PFSK-1 (cell line): ENCODE data around the gene POLR2F.

Source experiments
- FOXP2 ChIP-seq: optimal IDR thresholded peaks from 2 replicates; pipeline ENCODE3; 2011; ENCODE audit warnings: borderline replicate concordance, control low read depth, inconsistent platforms; ENCODE audit not compliant: insufficient read depth; ENCODE audit errors: extremely low read length, extremely low read depth
- POLR2AphosphoS5 ChIP-seq: IDR thresholded peaks from 2 replicates; pipeline ENCODE4 v1.6.1; 2012; ENCODE audit warnings: low read depth, mild to moderate bottlenecking, control low read depth, low read length, moderate library complexity
- REST ChIP-seq, 2 experiments: IDR thresholded peaks; 2 replicates each; pipeline versions ENCODE4 v1.6.1 to v1.8.0; 2011 to 2012; ENCODE audit warnings: low read depth in 2 of 2, low read length in 2 of 2, control low read depth in 1 of 2, inconsistent platforms in 1 of 2, mild to moderate bottlenecking in 1 of 2, moderate library complexity in 1 of 2; ENCODE audit not compliant: insufficient read depth in 1 of 2
- SIN3A ChIP-seq: IDR thresholded peaks from 2 replicates; pipeline ENCODE4 v1.6.1; 2012; ENCODE audit warnings: mild to moderate bottlenecking, low read length, moderate library complexity, borderline replicate concordance; ENCODE audit not compliant: insufficient read depth
- TAF1 ChIP-seq: IDR thresholded peaks from 2 replicates; pipeline ENCODE4 v1.6.1; 2012; ENCODE audit warnings: low read length, control low read depth, borderline replicate concordance; ENCODE audit not compliant: insufficient read depth

The POLR2F gene

GRCh38 chr22:37996079-37996478 lies 42.6 kb downstream of the POLR2F start:
- no peak for TF ChIP-seq REST (IDR thresholded peaks at IDR 0.05; ENCODE audit: insufficient read depth in 1 of 2, low read depth in 2 of 2, low read length in 2 of 2)

- no peak for TF ChIP-seq SIN3A
- no peak for TF ChIP-seq POLR2AphosphoS5
- TF ChIP-seq TAF1 = no peak
- no peak for TF ChIP-seq REST (IDR thresholded peaks at IDR 0.05; ENCODE audit: insufficient read depth in 1 of 2, low read depth in 2 of 2, low read length in 2 of 2)
These were observed 43.2 kb downstream of the POLR2F start for GRCh38 chr22:37996515-37997246.

DNA sequence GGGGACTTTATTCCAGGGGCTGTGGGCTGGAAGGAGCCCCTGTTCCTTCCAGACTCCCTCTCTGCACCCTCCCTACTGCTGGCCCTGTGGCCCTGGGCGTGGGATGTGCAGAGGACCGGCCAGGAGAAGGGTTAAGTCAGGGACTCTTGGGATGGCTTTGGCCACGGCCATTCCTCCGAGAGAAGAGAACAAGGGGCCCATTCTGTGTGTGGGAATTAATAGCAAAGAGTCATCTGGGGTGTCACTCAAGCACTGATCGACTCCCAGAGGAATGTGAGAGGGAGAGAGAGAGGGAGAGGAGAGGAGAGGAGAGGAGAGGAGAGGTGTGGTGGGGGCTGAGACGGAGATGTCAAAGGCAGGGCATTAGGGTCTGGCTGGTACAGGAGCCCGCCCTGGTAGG lies 45.0 kb downstream of the POLR2F start:
- TF ChIP-seq TAF1 (no peak), REST (IDR thresholded peaks at IDR 0.05; ENCODE audit: insufficient read depth in 1 of 2, low read depth in 2 of 2, low read length in 2 of 2) (no peak), FOXP2 (no peak), SIN3A (no peak), POLR2AphosphoS5 (no peak)

- TF ChIP-seq FOXP2 (no peak), TAF1 (no peak), SIN3A (no peak), REST (IDR thresholded peaks at IDR 0.05; ENCODE audit: insufficient read depth in 1 of 2, low read depth in 2 of 2, low read length in 2 of 2) (no peak), POLR2AphosphoS5 (no peak)
These were observed 45.7 kb downstream of the POLR2F start for GRCh38 chr22:37999236-37999635.

DNA sequence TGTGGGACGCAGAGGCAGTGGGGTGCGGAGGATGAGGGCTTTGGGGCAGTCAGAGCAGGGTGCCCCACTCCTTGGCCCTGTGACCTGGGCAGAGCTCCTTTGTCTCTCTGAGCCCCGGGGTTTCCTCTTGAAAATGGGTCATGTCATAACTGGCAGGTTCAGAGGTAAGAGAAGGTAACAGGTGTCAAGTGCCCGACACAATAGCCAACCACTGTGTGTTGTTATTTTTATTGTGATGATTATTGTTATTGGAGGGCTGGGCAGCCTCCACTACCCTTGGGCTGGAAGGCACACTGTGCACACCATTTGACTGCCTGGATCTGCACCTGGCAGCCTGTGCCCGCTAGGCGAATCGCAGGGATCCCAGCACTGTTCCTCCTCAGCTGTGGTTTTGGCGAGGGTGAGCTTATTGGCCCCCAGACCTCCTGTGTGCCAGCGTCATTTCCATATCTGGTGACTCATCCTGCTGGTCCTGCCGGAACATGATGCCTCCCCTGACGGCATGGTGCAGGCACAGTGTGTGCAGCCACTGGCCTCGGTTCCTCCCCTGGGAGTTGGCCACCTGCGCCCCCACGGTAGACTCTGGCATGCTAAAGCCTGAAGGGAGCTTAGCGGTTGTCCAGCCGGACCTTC lies 46.3 kb downstream of the POLR2F start:
- TF ChIP-seq FOXP2 = no peak
- no peak for TF ChIP-seq TAF1
- no peak for TF ChIP-seq REST (IDR thresholded peaks at IDR 0.05; ENCODE audit: insufficient read depth in 1 of 2, low read depth in 2 of 2, low read length in 2 of 2)
- no peak for TF ChIP-seq POLR2AphosphoS5
- no peak for TF ChIP-seq SIN3A
